GM21786 (cell line): Measurements from ENCODE around the gene ARSA.
A peak's percentile ranks its signal among the peaks of the same experiment; 100 is the strongest.
"Not testable (repeated sequence)": the region's sequence is repeated elsewhere in the genome, so short reads cannot be mapped to it uniquely, and the experiment has no call there.

Experiments used
- ATAC-seq: cut with Tn5 transposase; IDR thresholded peaks from one replicate; pipeline ENCODE4 v1.9.1; 2021; ENCODE audit not compliant: unreplicated experiment

The ARSA gene

GRCh38 chr22:50627642-50628542, at the start of gene ARSA:
Gene ARSA (minus strand): TSS chr22:50628152. CDS start chr22:50627779, 373 bp downstream.
- ATAC-seq, result peak; percentile 62

GRCh38 chr22:50676661-50677492, 48.9 kb upstream of the ARSA start:
- no peak for ATAC-seq

- ATAC-seq, result no peak
Measured at GRCh38 chr22:50676180-50676636, 48.3 kb upstream of the ARSA start.

- ATAC-seq, result no peak
Measured at GRCh38 chr22:50675553-50676179, 47.7 kb upstream of the ARSA start.

- no peak for ATAC-seq
Measured at GRCh38 chr22:50674606-50675552, 46.9 kb upstream of the ARSA start.

- no peak for ATAC-seq
Measured at GRCh38 chr22:50674130-50674500, 46.2 kb upstream of the ARSA start.

- ATAC-seq, result no peak
Measured at GRCh38 chr22:50673231-50674129, 45.5 kb upstream of the ARSA start.

GRCh38 chr22:50672471-50673230, 44.7 kb upstream of the ARSA start, which contains the start of gene SHANK3:
Gene SHANK3 (plus strand): TSS chr22:50672823.
- no peak for ATAC-seq

GRCh38 chr22:50672041-50672440, 44.1 kb upstream of the ARSA start:
- no peak for ATAC-seq

- no peak for ATAC-seq
Measured at GRCh38 chr22:50671641-50672040, 43.7 kb upstream of the ARSA start.

GRCh38 chr22:50670914-50671538, 43.1 kb upstream of the ARSA start:
- no peak for ATAC-seq

GRCh38 chr22:50670513-50670912, 42.6 kb upstream of the ARSA start:
- ATAC-seq, result no peak

- ATAC-seq, result no peak
Measured at GRCh38 chr22:50665738-50666137, 37.8 kb upstream of the ARSA start.

GRCh38 chr22:50665212-50665611, 37.3 kb upstream of the ARSA start:
- no peak for ATAC-seq

GRCh38 chr22:50660306-50660705, 32.4 kb upstream of the ARSA start:
- no peak for ATAC-seq

- not testable (repeated sequence) for ATAC-seq
Measured at GRCh38 chr22:50659711-50660110, 31.8 kb upstream of the ARSA start.

- ATAC-seq, result no peak
Measured at GRCh38 chr22:50657925-50658324, 30.0 kb upstream of the ARSA start.
